ENCODE data around the gene COPS8. TPM values are rescaled to one million over a fixed set of nuclear protein-coding genes. Genes with fewer than 3 reads are reported as not detected.

The COPS8 gene
- total and polyA plus RNA-seq, 2 of the 4 experiments (the other 2 are of a cell fraction): 47.0 to 64.9 TPM

DNA sequence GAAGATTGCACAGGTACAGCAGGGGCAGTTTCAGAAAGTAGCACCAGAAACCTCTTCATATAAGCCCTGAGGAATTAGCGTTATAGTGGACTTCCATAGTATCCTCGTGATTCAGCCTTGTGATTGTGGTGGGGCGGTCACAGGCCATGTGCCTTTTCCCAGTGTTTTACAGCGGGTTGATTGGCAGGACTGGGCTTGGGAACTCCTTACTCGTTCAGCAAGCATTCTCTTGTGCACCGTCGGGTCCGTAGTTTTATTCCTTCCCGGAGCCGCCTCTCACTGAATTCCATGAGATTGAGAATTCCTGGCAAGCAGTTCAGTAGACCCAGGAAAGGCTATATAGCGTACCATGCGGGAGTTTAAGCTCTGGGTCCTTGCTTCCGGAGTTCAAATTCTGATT is 5.2 kb downstream of the COPS8 start:
- DNase-seq (peak; percentile 37), ATAC-seq (ENCODE audit: low read depth) (no peak)
- H3K27ac ChIP-seq (ENCODE audit: insufficient read depth, low read length): no peak overlapping the region
- H3K79me1 ChIP-seq (ENCODE audit: low read depth in 1 of 2, low read length in 2 of 2): peaks cover 26 to 51% of the 10 kb centered on the region in 2 experiments
- in situ Hi-C loops (cut with MboI; ENCODE audit: low sequenced_read_pairs): loop anchor here (25.0 kb wide), 1 partner anchor 1454 kb away; no protein-coding TSS in a partner anchor
- H3K9ac ChIP-seq (ENCODE audit: low read depth, low read length): no peak overlapping the region
- no peak overlapping the region for H2AK9ac ChIP-seq (replicated peaks; ENCODE audit: low read depth, low read length, poor library complexity)
- no peak overlapping the region for H2BK120ac ChIP-seq (ENCODE audit: low read depth, low read length)
- no peak overlapping the region for H3K18ac ChIP-seq (ENCODE audit: low read depth, low read length)
- H4K91ac ChIP-seq (ENCODE audit: insufficient read depth, low read depth, low read length): no peak overlapping the region
- no peak overlapping the region for H2BK20ac ChIP-seq (ENCODE audit: low read depth, low read length)
- no TSS peak for BruUV-seq (replicated peaks)
- intact Hi-C loops (cut with micrococcal nuclease): loop anchor here (10.0 kb wide), 2 partner anchors 224 to 654 kb away; no protein-coding TSS in a partner anchor
- H3K4ac ChIP-seq (ENCODE audit: low read depth, low read length): no peak overlapping the region
- no peak overlapping the region for H4K8ac ChIP-seq (ENCODE audit: low read depth in 2 of 2, low read length in 2 of 2)
- no peak overlapping the region for H3K56ac ChIP-seq (ENCODE audit: extremely low read depth, insufficient read depth, low read length)
- no peak overlapping the region for H2BK15ac ChIP-seq (ENCODE audit: low read depth, low read length)
- no peak overlapping the region for H4K5ac ChIP-seq (ENCODE audit: low read depth, low read length)
- H3K4me1 ChIP-seq (ENCODE audit: control insufficient read depth, insufficient read depth, low read length): peaks cover 10% of the 10 kb centered on the region
- no peak overlapping the region for H2BK5ac ChIP-seq (ENCODE audit: low read depth, low read length, poor library complexity, severe bottlenecking)
- H3K4me3 ChIP-seq (ENCODE audit: insufficient read depth, low read depth, low read length): no peak overlapping the region
- TF ChIP-seq MAZ (IDR thresholded peaks at IDR 0.05; ENCODE audit: borderline replicate concordance, low read depth, low read length) (no peak), RFX5 (IDR thresholded peaks at IDR 0.05; ENCODE audit: low read depth, low read length) (no peak), CEBPB (IDR thresholded peaks at IDR 0.05; ENCODE audit: low read depth, low read length) (no peak), NFE2L2 (IDR thresholded peaks at IDR 0.05; ENCODE audit: low read depth, low read length) (no peak), CHD1 (IDR thresholded peaks at IDR 0.05; ENCODE audit: low read depth, low read length) (no peak), MXI1 (IDR thresholded peaks at IDR 0.05; ENCODE audit: borderline replicate concordance, low read depth, low read length) (no peak)
- TF ChIP-seq, protein P1, sequence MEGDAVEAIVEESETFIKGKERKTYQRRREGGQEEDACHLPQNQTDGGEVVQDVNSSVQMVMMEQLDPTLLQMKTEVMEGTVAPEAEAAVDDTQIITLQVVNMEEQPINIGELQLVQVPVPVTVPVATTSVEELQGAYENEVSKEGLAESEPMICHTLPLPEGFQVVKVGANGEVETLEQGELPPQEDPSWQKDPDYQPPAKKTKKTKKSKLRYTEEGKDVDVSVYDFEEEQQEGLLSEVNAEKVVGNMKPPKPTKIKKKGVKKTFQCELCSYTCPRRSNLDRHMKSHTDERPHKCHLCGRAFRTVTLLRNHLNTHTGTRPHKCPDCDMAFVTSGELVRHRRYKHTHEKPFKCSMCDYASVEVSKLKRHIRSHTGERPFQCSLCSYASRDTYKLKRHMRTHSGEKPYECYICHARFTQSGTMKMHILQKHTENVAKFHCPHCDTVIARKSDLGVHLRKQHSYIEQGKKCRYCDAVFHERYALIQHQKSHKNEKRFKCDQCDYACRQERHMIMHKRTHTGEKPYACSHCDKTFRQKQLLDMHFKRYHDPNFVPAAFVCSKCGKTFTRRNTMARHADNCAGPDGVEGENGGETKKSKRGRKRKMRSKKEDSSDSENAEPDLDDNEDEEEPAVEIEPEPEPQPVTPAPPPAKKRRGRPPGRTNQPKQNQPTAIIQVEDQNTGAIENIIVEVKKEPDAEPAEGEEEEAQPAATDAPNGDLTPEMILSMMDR (conservative IDR thresholded peaks at IDR 0.05; ENCODE audit: low read depth, low read length): no peak
- TF ChIP-seq, protein P2, sequence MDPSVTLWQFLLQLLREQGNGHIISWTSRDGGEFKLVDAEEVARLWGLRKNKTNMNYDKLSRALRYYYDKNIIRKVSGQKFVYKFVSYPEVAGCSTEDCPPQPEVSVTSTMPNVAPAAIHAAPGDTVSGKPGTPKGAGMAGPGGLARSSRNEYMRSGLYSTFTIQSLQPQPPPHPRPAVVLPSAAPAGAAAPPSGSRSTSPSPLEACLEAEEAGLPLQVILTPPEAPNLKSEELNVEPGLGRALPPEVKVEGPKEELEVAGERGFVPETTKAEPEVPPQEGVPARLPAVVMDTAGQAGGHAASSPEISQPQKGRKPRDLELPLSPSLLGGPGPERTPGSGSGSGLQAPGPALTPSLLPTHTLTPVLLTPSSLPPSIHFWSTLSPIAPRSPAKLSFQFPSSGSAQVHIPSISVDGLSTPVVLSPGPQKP (IDR thresholded peaks at IDR 0.05; ENCODE audit: borderline replicate concordance, low read depth, low read length): no peak
- peaks cover 3% of the 10 kb centered on the region; the same call in 1 of the 2 replicates for H3K9me1 ChIP-seq (ENCODE audit: insufficient read depth, low read length)
- H3K9me3 ChIP-seq (ENCODE audit: control insufficient read depth, insufficient read depth, low read length): no peaks in the 10 kb centered on the region
- dilution Hi-C loops (cut with HindIII; ENCODE audit: low sequenced_read_pairs, unreplicated experiment): no loop called here
- no peaks in the 10 kb centered on the region for H4K20me1 ChIP-seq (ENCODE audit: insufficient read depth, low read length)
- POLR2A ChIA-PET (ENCODE audit: unreplicated experiment): no interaction called here
- H2AFZ ChIP-seq (replicated peaks; ENCODE audit: low read length, poor library complexity): no peak overlapping the region
- H3K23ac ChIP-seq (ENCODE audit: low read depth, low read length): no peak overlapping the region
- peaks cover 14% of the 10 kb centered on the region for H3K36me3 ChIP-seq (ENCODE audit: control insufficient read depth, insufficient read depth, low read length)
- no peak overlapping the region for H2AK5ac ChIP-seq (ENCODE audit: low read depth, low read length)
- no peak overlapping the region for H3K14ac ChIP-seq (replicated peaks; ENCODE audit: low read depth, low read length)
- CTCF ChIA-PET: no interaction called here
- no peak overlapping the region for H3K4me2 ChIP-seq (ENCODE audit: low read depth, low read length)
- no peaks in the 10 kb centered on the region for H3K27me3 ChIP-seq (ENCODE audit: control insufficient read depth, insufficient read depth, low read length)
- 85% methylated on average over 4 of the region's 13 CpGs; no CpG with 5 or more reads in 1 of the 2 experiments for WGBS, 2 experiments (ENCODE audit: extremely low coverage in 2 of 2, insufficient read length in 1 of 2)
